ENCODE data around the gene ERCC6L2. TPM values are rescaled to one million over a fixed set of nuclear protein-coding genes. Genes with fewer than 3 reads are reported as not detected.

The ERCC6L2 gene
- polyA plus RNA-seq, 1 of the 3 experiments (the other 2 are of a cell fraction): 10.0 TPM

DNA sequence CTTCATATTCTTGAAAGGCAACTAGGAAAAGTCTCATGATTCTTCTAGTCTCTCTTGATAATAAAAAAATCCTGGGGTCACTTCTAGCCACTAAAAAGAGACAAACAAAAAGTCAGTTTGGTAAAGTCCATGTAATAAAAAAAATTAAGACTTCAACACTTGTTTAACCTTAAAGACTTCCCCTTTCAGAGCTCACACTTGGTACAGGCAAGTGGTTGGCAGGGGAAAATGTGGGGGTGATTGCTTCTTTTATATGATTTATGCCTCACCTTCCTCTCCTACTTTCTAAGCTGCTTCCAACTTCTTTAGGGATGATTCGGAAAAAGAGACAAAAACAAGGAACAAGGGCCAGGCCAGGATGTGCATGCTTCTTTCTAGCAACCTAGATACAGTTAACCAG lies 5.1 kb upstream of the ERCC6L2 start:
- peaks cover 8% of the 10 kb centered on the region; the same call in 1 of the 2 replicates for H3K9me3 ChIP-seq
- peaks cover 0 to 6% of the 10 kb centered on the region in 2 experiments; a peak in 2 of 4 replicates for H3K4me1 ChIP-seq (ENCODE audit: control insufficient read depth in 1 of 2, insufficient read depth in 2 of 2, low read depth in 1 of 2, low read length in 1 of 2)
- ChIA-PET POLR2A (no interaction called here), CTCF (interaction anchor here (0.9 to 1.7 kb wide), 3 partner anchors 10 to 16 kb away, joined by 3 to 5 read pairs (median 4); no protein-coding TSS in a partner anchor)
- no peaks in the 10 kb centered on the region for H3K27me3 ChIP-seq (ENCODE audit: insufficient read depth)
- H3K9me2 ChIP-seq: no peaks in the 10 kb centered on the region
- no peaks in the 10 kb centered on the region for H3F3A ChIP-seq (replicated peaks; ENCODE audit: insufficient read depth)
- no peak overlapping the region for H3K9ac ChIP-seq
- TF ChIP-seq, protein P1, sequence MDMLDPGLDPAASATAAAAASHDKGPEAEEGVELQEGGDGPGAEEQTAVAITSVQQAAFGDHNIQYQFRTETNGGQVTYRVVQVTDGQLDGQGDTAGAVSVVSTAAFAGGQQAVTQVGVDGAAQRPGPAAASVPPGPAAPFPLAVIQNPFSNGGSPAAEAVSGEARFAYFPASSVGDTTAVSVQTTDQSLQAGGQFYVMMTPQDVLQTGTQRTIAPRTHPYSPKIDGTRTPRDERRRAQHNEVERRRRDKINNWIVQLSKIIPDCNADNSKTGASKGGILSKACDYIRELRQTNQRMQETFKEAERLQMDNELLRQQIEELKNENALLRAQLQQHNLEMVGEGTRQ (IDR thresholded peaks at IDR 0.05; ENCODE audit: borderline replicate concordance, low read depth, low read length): no peak
- TF ChIP-seq, protein P2, sequence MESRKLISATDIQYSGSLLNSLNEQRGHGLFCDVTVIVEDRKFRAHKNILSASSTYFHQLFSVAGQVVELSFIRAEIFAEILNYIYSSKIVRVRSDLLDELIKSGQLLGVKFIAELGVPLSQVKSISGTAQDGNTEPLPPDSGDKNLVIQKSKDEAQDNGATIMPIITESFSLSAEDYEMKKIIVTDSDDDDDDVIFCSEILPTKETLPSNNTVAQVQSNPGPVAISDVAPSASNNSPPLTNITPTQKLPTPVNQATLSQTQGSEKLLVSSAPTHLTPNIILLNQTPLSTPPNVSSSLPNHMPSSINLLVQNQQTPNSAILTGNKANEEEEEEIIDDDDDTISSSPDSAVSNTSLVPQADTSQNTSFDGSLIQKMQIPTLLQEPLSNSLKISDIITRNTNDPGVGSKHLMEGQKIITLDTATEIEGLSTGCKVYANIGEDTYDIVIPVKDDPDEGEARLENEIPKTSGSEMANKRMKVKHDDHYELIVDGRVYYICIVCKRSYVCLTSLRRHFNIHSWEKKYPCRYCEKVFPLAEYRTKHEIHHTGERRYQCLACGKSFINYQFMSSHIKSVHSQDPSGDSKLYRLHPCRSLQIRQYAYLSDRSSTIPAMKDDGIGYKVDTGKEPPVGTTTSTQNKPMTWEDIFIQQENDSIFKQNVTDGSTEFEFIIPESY (IDR thresholded peaks at IDR 0.05; ENCODE audit: borderline replicate concordance, low read depth): no peak
- WGBS (ENCODE audit: low lambda C conversion rate): 100% methylated on average over 1 of the region's 1 CpG
- peaks cover 19% of the 10 kb centered on the region for H3K79me2 ChIP-seq (ENCODE audit: insufficient read depth)
- no peak overlapping the region for H3K4me3 ChIP-seq (ENCODE audit: low read depth in 2 of 2, low read length in 1 of 2)
- H3K4me2 ChIP-seq: no peak overlapping the region
- DNase-seq: no peak
- H4K20me1 ChIP-seq (ENCODE audit: insufficient read depth): no peaks in the 10 kb centered on the region
- peaks cover 7 to 26% of the 10 kb centered on the region in 2 experiments for H3K36me3 ChIP-seq (replicated peaks in 1 of 2; ENCODE audit: control insufficient read depth in 1 of 2, insufficient read depth in 2 of 2, low read length in 1 of 2)
- H3K27ac ChIP-seq (ENCODE audit: low read depth in 2 of 2, low read length in 1 of 2): no peak overlapping the region
- H2AFZ ChIP-seq (ENCODE audit: low read depth): no peak overlapping the region

DNA sequence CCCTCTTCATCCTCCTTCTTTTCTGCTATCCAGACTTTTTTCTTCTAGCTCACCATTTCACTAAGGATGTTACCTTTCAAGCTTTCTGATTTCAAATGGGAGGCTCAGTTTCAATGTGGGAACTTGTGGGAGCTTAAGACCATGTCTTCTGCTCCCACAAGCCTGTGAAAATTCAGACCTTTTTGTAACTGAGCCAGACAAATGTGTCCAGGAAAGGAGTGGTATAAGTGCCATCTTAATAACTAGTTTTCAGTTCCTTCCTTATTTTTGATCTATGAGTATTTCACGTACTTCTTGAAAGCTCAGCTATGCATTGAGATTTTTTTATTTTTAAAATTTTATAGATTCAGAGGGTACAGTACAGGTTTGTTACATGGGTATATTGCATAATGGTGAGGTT lies 4.6 kb upstream of the ERCC6L2 start:
- Histone ChIP-seq H3K4me2 (no peak overlapping the region), H3K27ac (ENCODE audit: low read depth in 2 of 2, low read length in 1 of 2) (no peak overlapping the region), H3K9me3 (peaks cover 8% of the 10 kb centered on the region; the same call in 1 of the 2 replicates), H3K4me3 (ENCODE audit: low read depth in 2 of 2, low read length in 1 of 2) (no peak overlapping the region), H3F3A (replicated peaks; ENCODE audit: insufficient read depth) (peaks cover under 1% of the 10 kb centered on the region), H3K4me1 (ENCODE audit: control insufficient read depth in 1 of 2, insufficient read depth in 2 of 2, low read depth in 1 of 2, low read length in 1 of 2) (peaks cover 0 to 6% of the 10 kb centered on the region in 2 experiments; a peak in 2 of 4 replicates), H3K27me3 (ENCODE audit: insufficient read depth) (no peaks in the 10 kb centered on the region), H3K36me3 (replicated peaks in 1 of 2; ENCODE audit: control insufficient read depth in 1 of 2, insufficient read depth in 2 of 2, low read length in 1 of 2) (peaks cover 7 to 26% of the 10 kb centered on the region in 2 experiments), H4K20me1 (ENCODE audit: insufficient read depth) (no peaks in the 10 kb centered on the region), H3K9ac (no peak overlapping the region), H3K9me2 (no peaks in the 10 kb centered on the region), H3K79me2 (ENCODE audit: insufficient read depth) (peaks cover 19% of the 10 kb centered on the region), H2AFZ (ENCODE audit: low read depth) (no peak overlapping the region)
- POLR2A ChIA-PET: no interaction called here
- DNase-seq: no peak
- WGBS (ENCODE audit: low lambda C conversion rate): 97% methylated on average over 1 of the region's 1 CpG
- CTCF ChIA-PET: interaction anchor here (0.9 to 1.7 kb wide), 3 partner anchors 11 to 16 kb away, joined by 3 to 5 read pairs (median 4); no protein-coding TSS in a partner anchor
- TF ChIP-seq FOSL2 (IDR thresholded peaks at IDR 0.05; ENCODE audit: borderline replicate concordance, low read depth) (no peak), USF1 (IDR thresholded peaks at IDR 0.05; ENCODE audit: borderline replicate concordance, low read depth) (no peak), NRF1 (IDR thresholded peaks at IDR 0.05; ENCODE audit: low read depth, low read length) (no peak), RXRA (IDR thresholded peaks at IDR 0.05; ENCODE audit: borderline replicate concordance, low read depth) (no peak), FOXJ3 (CRISPR knock-in tag; IDR thresholded peaks at IDR 0.05) (no peak), SIN3A (IDR thresholded peaks at IDR 0.05; ENCODE audit: borderline replicate concordance, low read depth, low read length) (no peak), TAF1 (IDR thresholded peaks at IDR 0.05; ENCODE audit: borderline replicate concordance, low read depth, low read length) (no peak), EP300 (IDR thresholded peaks at IDR 0.05; ENCODE audit: borderline replicate concordance in 1 of 2, low read depth in 1 of 2, low read length in 1 of 2) (no peak), RCOR1 (IDR thresholded peaks at IDR 0.05; ENCODE audit: low read length) (no peak), RAD21 (IDR thresholded peaks at IDR 0.05; ENCODE audit: low read length) (no peak), SMC3 (IDR thresholded peaks at IDR 0.05; ENCODE audit: low read depth, low read length) (no peak)
- TF ChIP-seq, protein P3, sequence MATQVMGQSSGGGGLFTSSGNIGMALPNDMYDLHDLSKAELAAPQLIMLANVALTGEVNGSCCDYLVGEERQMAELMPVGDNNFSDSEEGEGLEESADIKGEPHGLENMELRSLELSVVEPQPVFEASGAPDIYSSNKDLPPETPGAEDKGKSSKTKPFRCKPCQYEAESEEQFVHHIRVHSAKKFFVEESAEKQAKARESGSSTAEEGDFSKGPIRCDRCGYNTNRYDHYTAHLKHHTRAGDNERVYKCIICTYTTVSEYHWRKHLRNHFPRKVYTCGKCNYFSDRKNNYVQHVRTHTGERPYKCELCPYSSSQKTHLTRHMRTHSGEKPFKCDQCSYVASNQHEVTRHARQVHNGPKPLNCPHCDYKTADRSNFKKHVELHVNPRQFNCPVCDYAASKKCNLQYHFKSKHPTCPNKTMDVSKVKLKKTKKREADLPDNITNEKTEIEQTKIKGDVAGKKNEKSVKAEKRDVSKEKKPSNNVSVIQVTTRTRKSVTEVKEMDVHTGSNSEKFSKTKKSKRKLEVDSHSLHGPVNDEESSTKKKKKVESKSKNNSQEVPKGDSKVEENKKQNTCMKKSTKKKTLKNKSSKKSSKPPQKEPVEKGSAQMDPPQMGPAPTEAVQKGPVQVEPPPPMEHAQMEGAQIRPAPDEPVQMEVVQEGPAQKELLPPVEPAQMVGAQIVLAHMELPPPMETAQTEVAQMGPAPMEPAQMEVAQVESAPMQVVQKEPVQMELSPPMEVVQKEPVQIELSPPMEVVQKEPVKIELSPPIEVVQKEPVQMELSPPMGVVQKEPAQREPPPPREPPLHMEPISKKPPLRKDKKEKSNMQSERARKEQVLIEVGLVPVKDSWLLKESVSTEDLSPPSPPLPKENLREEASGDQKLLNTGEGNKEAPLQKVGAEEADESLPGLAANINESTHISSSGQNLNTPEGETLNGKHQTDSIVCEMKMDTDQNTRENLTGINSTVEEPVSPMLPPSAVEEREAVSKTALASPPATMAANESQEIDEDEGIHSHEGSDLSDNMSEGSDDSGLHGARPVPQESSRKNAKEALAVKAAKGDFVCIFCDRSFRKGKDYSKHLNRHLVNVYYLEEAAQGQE (IDR thresholded peaks at IDR 0.05; ENCODE audit: low read depth, low read length): no peak
- TF ChIP-seq, protein P4, sequence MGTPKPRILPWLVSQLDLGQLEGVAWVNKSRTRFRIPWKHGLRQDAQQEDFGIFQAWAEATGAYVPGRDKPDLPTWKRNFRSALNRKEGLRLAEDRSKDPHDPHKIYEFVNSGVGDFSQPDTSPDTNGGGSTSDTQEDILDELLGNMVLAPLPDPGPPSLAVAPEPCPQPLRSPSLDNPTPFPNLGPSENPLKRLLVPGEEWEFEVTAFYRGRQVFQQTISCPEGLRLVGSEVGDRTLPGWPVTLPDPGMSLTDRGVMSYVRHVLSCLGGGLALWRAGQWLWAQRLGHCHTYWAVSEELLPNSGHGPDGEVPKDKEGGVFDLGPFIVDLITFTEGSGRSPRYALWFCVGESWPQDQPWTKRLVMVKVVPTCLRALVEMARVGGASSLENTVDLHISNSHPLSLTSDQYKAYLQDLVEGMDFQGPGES (IDR thresholded peaks at IDR 0.05; ENCODE audit: low read depth, low read length): no peak
- TF ChIP-seq, protein P2 (IDR thresholded peaks at IDR 0.05; ENCODE audit: borderline replicate concordance, low read depth): no peak

Data from SK-N-SH (cell line).